ENCODE results near the gene ALDH2.
"Not testable (repeated sequence)": the region's sequence is repeated elsewhere in the genome, so short reads cannot be mapped to it uniquely, and the experiment has no call there.

The ALDH2 gene

DNA sequence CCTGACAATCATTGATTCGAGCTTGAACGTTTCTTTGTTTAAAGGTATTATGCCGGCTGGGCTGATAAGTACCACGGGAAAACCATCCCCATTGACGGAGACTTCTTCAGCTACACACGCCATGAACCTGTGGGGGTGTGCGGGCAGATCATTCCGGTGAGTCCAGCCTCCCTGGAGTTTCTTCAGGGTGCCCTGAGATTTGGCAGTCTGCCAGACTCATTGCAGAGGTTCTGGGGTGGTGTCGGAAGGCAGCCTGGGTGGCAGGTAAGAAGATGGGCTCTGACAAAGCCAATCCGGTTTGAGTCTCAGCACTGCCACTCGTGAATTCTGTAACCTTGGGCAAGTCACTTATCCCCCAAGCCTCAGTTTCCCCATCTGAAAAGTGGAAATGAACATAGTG, 23.0 kb downstream of the ALDH2 start:
- DNase-seq (ENCODE audit: low read depth in 2 of 2): no peak

- DNase-seq (ENCODE audit: low read depth in 2 of 2): no peak
These were observed 24.8 kb downstream of the ALDH2 start for GRCh38 chr12:111791507-111791906.

GRCh38 chr12:111792155-111792855, 25.6 kb downstream of the ALDH2 start:
- DNase-seq (ENCODE audit: low read depth in 2 of 2): no peak

DNA sequence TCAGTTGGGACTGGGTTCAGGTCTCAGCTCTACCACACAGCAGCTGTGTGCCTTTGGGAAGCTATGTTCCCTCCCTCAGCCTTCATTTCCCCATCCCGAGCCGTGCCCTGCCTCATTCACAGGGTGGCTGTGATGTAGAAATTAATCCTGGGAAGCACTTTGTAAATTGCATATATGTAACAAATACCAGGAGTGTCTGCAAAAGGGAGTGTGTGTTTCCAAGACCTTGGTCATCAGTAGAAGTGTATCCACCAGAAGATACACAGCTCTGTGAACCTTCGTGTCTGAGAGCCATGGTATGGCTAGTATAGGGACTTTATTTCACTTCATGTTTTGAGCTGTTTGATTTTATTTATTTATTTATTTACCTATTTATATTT, 26.1 kb downstream of the ALDH2 start:
- no peak for DNase-seq (ENCODE audit: low read depth in 2 of 2)

DNA sequence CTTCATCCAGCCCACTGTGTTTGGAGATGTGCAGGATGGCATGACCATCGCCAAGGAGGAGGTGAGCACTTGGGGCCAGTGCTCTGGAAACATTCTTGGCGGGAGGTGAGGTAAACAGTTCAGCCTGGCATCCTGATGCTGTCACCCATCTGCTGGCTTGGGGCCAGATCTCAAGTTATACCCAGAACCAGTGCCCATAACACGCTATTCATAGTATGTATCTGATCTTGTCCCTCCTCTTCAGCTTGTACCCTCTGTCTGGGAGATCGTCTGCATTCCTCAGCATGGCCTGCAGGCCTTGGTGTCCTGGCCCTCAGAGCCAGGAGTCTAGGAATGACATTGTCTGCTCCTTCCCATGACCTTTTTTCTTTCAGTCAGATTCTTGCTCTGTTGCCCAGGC, 31.4 kb downstream of the ALDH2 start:
- DNase-seq (ENCODE audit: low read depth in 2 of 2): no peak

DNA sequence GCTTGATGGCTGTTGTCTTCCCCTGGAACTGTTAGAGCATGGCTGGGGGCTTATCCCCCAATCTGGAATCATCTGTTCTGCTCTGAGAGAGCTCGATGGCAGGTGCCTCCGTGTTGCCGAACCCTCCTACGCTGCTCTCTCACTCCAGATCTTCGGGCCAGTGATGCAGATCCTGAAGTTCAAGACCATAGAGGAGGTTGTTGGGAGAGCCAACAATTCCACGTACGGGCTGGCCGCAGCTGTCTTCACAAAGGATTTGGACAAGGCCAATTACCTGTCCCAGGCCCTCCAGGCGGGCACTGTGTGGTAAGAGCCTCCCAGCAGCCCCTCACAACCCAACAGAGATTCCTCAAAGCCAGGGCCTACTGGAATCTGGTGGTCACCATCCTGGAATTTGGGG, 33.0 kb downstream of the ALDH2 start:
- no peak for DNase-seq (ENCODE audit: low read depth in 2 of 2)

DNA sequence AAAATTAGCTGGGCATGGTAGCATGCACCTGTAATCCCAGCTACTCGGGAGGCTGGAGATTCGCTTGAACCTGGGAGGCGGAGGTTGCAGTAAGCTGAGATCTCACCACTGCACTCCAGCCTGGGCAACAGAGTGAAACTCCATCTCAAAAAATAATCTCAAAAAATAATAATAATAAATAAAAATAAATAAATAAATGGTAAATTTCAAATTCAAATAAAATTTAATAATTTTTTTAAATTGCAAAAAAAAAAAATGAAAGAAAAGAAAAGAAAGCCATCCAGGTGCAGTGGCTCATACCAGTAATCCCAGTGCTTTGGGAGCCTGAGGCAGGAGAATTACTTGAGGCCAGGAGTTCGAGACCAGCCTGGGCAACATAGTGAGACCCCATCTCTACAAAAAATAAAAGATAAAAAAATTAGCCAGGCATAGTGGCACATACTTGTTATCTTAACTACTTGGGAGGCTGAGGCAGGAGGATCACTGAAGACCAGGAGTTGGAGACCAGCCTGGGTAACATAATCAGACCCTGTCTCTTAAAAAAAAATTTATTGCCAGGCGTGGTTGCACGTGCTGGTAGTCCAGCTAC, 36.4 kb downstream of the ALDH2 start:
- no peak for DNase-seq (ENCODE audit: low read depth in 2 of 2)

DNA sequence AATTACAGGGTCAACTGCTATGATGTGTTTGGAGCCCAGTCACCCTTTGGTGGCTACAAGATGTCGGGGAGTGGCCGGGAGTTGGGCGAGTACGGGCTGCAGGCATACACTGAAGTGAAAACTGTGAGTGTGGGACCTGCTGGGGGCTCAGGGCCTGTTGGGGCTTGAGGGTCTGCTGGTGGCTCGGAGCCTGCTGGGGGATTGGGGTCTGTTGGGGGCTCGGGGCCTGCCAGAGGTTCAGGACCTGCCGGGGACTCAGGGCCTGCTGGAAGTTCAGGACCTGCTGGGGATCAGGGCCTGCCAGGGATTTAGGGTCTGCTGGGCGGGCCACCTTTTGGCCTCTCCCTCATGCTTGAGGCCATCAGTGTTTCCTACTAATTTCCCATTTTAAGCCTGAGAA, 37.1 kb downstream of the ALDH2 start:
- no peak for DNase-seq (ENCODE audit: low read depth in 2 of 2)

DNA sequence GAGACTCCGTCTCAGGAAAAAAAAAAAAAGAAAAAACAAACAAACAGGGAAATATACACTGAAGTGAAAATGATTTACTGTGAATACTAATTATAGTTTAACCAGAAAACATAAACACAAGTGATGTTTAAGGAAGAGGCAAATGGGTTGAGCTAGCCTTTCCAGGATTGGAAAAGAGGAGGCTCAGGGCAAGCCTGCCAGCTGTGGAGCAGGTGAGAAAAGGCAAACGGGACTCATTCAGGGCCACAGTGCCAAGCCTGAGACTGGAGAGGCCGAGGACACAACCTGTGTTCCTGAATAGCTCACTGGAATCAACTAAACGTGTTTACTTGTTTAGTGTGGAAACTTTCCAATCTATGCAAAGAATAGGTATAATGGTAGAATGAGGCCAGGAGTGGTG, 39.6 kb downstream of the ALDH2 start:
- no peak for DNase-seq (ENCODE audit: low read depth in 2 of 2)

DNA sequence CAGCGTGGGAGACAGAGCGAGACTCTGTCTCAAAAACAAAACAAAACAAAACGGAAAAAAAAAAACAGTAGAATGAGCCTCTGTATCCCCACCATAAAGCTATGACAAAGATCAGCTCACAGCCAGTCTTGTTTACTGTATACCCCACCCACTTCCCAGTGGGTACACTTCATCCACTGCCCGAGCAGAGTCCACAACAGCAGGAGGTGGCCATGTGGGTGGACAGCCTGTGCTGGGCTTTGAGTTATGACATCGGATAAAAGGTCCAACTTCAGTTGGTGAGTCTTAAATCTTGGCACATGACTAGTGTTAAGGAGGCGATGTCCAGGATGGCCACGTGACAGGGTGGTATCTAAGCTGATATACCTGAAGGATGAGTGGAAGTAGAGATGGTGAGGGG, 40.5 kb downstream of the ALDH2 start:
- DNase-seq (ENCODE audit: low read depth in 2 of 2): no peak

DNA sequence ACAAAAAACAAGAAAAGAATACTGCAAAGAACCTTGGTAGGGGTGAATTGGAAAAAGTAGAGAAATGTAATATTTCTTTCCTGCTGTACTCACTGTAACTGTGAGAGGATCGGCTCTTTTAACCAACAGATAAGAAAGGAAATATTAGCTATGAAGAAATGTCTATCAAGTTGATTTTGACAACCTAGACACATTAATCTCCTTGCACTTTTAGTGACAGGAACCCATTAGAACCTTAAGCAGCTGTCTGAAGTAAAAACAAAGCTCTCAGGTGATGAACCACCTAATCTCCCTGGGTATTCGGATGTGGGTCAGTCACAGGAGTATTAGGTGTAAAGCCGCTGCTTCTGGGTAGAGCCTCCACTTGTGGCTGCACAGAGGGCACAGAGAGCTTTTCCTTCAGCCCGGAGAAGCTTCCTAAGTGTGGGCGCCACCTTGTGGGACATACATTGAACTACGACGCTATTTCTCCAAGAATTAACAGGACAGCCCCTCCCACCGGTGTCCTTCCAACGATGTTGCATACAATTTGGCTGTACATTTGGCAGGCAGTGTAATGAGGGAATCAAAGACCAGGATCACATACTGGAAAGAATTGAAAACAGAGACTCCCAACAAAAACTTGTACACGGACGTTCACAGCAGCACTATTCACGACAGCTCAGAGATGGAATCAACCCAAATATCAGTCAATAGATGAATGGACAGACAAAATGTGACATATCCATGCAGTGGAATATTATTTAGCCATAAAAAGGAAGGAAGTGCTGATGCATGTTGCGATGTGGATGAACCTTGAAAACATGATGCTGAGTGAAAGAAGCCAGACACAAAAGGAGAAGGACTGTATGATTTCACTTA, 46.4 kb downstream of the ALDH2 start:
- DNase-seq (ENCODE audit: low read depth in 2 of 2): peak; percentile 22 to 27

DNA sequence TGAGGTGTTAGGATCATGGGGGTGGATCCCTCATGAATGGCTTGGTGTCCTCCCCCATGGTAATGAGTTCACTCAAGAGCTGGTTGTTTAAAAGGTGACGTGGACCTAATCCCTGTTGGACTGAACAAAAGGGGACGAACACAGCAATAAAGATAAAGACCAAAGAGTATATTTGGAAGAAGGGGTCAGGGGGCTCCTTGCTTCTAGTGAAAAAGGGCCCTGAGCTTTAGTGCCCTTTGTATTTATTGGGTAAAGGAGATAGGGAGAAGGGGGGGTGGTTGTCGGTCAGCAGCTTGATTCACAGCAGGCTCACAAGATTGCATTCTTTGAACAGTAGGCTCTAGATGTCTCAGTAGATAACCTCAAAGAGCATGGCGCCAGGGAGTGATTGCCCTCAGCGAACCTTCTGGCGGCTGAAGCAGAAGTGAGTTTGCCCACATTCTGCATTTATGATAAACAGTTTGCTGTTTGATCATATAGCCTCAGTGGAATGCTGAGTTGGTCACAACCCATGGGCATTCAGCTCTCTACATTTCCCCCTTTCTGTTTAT, 49.4 kb downstream of the ALDH2 start:
- no peak for DNase-seq (ENCODE audit: low read depth in 2 of 2)

- not testable (repeated sequence) for DNase-seq (ENCODE audit: low read depth in 2 of 2)
These were observed 50.2 kb downstream of the ALDH2 start for GRCh38 chr12:111816898-111817297.

DNA sequence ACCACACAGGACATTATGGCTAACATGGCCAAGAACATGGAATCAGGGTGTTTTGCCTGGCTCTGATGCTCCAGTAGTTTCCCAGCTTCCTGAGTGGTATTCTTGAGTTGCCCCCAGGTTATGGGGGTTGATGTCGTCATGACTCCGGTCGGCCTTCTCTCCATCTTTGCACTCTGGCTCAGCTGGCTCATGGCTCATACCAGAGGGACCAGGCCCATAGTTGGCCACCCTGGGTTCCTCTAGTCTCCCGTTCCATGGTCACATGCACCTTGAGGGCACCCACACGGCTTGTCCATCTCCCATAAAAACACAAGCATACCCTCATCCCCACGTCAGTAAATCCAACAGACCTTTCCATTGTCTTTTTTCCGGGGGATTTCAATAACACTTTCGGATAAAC, 51.6 kb downstream of the ALDH2 start:
- no peak for DNase-seq (ENCODE audit: low read depth in 2 of 2)

GRCh38 chr12:111819191-111820158, 52.7 kb downstream of the ALDH2 start:
- no peak for DNase-seq (ENCODE audit: low read depth in 2 of 2)

GRCh38 chr12:111820828-111821227, 54.1 kb downstream of the ALDH2 start:
- not testable (repeated sequence) for DNase-seq (ENCODE audit: low read depth in 2 of 2)

DNA sequence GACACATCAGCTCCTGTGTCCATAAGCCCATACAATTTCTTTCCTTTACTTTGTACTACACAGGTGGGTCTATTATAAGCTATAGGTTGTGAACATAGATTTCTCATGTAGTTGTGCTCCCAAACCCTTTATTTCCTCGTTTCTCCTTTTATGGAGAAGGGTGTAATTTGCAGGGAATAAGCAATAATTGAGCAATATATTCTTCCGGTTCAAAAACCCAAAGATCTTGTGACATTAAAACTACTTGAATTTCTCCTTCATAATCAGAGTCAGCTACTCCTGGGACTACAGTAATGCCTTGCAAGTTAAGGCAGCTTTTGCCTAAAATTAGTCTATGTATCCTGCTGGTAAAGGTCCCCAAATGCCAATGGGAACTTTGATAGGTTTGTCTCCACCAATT, 56.2 kb downstream of the ALDH2 start:
- no peak for DNase-seq (ENCODE audit: low read depth in 2 of 2)

DNA sequence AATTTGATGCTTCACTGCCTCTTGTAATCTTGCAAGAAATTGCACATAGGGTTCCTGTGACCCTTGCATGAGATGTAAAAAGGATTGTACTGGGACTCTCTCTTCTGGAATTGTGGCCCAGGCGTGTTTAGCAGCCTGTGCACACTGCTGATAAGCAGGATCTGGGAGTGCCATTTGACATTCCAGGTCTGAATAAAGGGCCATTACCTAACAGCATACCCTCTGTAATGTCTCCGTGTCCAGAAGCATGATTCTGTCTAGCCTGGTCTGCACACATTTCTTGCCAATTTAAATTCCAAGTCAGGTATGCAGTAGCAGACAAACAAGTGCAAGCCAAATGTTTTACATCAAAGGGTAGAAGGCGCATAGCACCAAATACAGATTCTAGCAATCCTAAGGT, 57.2 kb downstream of the ALDH2 start:
- DNase-seq (ENCODE audit: low read depth in 2 of 2): no peak

DNA sequence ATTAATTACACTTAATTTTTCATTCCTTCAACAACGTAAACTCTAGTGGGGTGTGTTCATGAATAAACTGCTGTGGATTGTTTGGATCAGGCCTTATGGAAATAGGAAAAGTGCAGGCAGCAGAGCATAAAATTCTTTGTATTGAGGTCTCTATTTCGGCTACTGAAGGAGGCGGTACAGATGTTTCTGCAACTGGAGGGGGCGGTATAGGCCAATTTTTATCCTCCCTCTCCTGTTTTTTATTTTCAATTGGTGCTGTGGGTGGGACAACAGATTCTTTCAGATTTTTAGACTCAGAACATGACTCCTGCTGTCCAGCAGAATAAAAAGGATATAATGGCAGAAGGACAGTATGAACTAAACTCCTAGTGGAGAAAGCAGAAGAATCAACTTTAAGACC, 57.6 kb downstream of the ALDH2 start:
- DNase-seq (ENCODE audit: low read depth in 2 of 2): not testable (repeated sequence)

DNA sequence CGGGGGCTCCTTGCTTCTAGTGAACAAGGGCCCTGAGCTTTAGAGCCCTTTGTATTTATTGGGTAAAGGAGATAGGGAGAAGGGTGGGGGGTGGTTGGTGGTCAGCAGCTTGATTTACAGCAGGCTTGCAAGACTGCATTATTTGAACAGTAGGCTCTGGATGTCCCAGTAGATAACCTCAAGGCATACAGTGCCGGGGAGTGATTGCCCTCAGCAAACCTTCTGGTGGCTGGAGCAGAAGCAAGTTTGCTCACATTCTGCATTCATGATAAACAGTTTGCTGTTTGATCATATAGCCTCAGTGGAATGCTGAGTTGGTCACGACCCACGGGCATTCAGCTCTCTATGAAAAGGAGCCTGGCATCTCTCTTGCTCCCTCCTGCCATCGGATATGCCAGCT, 58.8 kb downstream of the ALDH2 start:
- DNase-seq (ENCODE audit: low read depth in 2 of 2): no peak

DNA sequence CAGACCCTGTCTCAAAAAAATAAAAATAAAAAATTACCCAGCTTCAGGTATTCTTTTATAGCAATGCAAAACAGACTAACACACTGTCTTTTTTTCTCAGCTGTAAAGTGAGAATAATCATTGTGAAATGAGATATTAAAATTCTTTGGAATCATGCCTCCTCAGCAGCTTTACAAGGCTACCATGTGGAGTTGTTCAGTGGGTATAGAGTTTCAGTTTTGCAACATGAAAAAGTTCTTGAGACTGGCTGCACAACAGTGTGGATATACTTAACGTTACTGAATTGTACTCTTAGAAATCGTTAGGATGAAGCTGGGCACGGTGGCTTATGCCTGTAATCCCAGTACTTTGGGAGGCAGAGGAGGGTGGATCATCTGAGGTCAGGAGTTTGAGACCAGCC, 59.6 kb downstream of the ALDH2 start:
- DNase-seq (ENCODE audit: low read depth in 2 of 2): no peak

DNA sequence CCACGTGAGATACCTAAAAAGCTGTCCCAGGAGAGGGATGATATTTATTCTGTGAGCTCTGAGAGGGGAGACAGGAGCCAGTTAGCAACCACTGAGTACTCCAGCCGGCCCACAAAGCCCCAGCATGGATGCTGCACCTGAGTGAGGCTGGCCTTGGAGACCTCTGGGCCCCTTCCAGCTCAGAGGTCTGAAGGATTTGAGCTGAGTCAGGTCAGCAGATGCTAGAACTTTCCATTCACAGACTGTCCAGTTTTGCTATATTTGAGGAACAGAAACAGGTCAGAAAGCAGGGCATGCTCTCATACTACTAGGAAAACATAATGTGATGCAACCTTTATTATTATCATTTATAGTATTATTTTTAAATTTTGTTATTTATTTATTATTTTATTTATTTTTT, 60.3 kb downstream of the ALDH2 start:
- no peak for DNase-seq (ENCODE audit: low read depth in 2 of 2)

Data from activated CD8-positive, alpha-beta memory T cell treated with anti-CD3 and anti-CD28 coated beads for 4 hours (primary cell).